ENCODE results near the gene C6orf136. TPM values are rescaled to one million over a fixed set of nuclear protein-coding genes. Genes with fewer than 3 reads are reported as not detected.
"Not testable (repeated sequence)": the region's sequence is repeated elsewhere in the genome, so short reads cannot be mapped to it uniquely, and the experiment has no call there.

Gene C6orf136, protein sequence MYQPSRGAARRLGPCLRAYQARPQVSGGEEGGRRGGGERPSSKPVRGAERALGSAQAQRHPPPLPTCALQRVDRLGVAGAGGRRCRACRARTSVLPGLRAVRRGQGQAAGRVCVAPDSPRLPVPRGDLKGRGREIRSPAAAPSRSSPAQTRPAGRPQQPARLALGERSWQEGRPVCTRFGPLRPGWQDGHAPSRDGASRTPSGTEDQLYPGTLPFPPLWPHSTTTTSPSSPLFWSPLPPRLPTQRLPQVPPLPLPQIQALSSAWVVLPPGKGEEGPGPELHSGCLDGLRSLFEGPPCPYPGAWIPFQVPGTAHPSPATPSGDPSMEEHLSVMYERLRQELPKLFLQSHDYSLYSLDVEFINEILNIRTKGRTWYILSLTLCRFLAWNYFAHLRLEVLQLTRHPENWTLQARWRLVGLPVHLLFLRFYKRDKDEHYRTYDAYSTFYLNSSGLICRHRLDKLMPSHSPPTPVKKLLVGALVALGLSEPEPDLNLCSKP
- total RNA-seq: 10 to 100 TPM; 21.8 to 52.8 (median 27.2) TPM
- polyA plus RNA-seq: 10 to 100 TPM; 36.4 to 60.2 (median 42.6) TPM
- long read RNA-seq, donor 1, partial matches to known transcripts: 2 of 3 reads
- long read RNA-seq, donor 1, other reads (novel, unspliced or antisense): 0 of 3 reads
- long read RNA-seq, donor 2, transcript C6orf136-201 (6 exons, 1,978 nt): minor isoform, 5 of 35 reads
- long read RNA-seq, donor 2, transcript C6orf136-203 (6 exons, 1,402 nt): major isoform, 12 of 35 reads
- long read RNA-seq, donor 2, partial matches to known transcripts: 16 of 35 reads
- long read RNA-seq, donor 2, other reads (novel, unspliced or antisense): 2 of 35 reads

- ATAC-seq: peak; percentile 89 to 95 (median 92)
- H3K36me3 ChIP-seq (ENCODE audit: insufficient read depth in 1 of 2, low read depth in 1 of 2): peaks cover 4 to 60% of the 10 kb centered on the region in 2 donors
- no peak for TF ChIP-seq CTCF (IDR thresholded peaks at IDR 0.05)
- no peaks in the 10 kb centered on the region for H3K9me3 ChIP-seq
- peak within 1 kb of the TSS; percentile 88 for H3K27ac ChIP-seq
- peak; percentile 95 to 97 for DNase-seq
- intact Hi-C loops (cut with DNase I): no loop called here
- 10 to 13% (median 11%) methylated on average over 28 to 37 of the region's 37 CpGs for WGBS, 3 donors
- peak within 1 kb of the TSS; percentile 98 for H3K4me3 ChIP-seq
- H3K27me3 ChIP-seq (ENCODE audit: insufficient read depth in 3 of 3, low read length in 2 of 3): no peaks in the 10 kb centered on the region
- peaks cover 13% of the 10 kb centered on the region for H3K4me1 ChIP-seq
Observed at GRCh38 chr6:30646450-30647241, at the start of gene C6orf136. Gene C6orf136, plus strand, starts transcription at chr6:30647133. Its CDS starts 99 bp downstream, at chr6:30647232.

GRCh38 chr6:30597315-30598144 is 49.4 kb upstream of the C6orf136 start:
- intact Hi-C loops (cut with DNase I): loop anchor here (5.0 kb wide), 2 partner anchors 50 to 55 kb away; no protein-coding TSS in a partner anchor

DNA sequence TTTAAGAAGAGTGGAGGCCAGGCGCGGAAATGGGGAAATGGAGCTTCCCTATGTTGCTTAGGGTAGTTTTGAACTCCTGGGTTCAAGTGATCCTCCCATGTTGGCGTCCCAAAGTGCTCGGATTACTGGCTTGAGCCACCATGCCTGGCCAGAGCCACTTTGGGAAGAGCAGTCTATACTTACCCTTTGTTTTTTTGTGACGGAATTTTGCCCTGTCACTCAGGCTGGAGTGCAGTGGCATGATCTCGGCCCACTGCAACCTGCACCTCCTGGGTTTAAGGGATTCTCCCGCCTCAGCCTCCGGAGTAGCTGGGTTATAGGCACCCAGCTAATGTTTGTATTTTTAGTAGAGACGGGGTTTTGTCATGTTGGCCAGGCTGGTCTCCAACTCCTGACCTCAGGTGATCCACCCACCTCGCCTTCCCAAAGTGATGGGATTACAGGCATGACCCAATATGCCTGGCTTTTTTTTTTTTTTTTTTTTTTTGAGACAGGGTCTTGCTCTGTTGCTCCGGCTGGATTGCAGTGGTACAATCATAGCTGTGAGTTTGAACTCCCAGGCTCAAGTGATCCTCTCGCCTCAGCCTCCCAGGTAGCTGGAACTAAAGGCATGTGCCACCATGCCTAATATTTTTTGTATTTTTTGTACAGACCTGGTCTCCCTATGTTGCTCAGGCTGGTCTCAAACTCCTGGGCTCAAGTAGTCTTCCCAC is 47.9 kb upstream of the C6orf136 start:
- ATAC-seq (peak in 3 of 4 donors; percentile 14 to 23 (median 22)), DNase-seq (no peak)
- H3K4me1 ChIP-seq: no peaks in the 10 kb centered on the region
- no peaks in the 10 kb centered on the region for H3K9me3 ChIP-seq
- peaks cover 10 to 55% of the 10 kb centered on the region in 2 donors for H3K36me3 ChIP-seq (ENCODE audit: insufficient read depth in 1 of 2, low read depth in 1 of 2)
- TF ChIP-seq CTCF (IDR thresholded peaks at IDR 0.05): no peak
- H3K4me3 ChIP-seq: no peak overlapping the region
- H3K27me3 ChIP-seq (ENCODE audit: insufficient read depth in 3 of 3, low read length in 2 of 3): no peaks in the 10 kb centered on the region
- 62 to 68% (median 66%) methylated on average over 12 of the region's 12 CpGs for WGBS, 3 donors
- no peak overlapping the region for H3K27ac ChIP-seq
- intact Hi-C loops (cut with DNase I): loop anchor here (5.0 kb wide), 2 partner anchors 52 to 57 kb away; no protein-coding TSS in a partner anchor

More at GRCh38 chr6:30597315-30598144, 49.4 kb upstream of the C6orf136 start:
- WGBS, 3 donors: 72 to 74% (median 73%) methylated on average over 15 of the region's 15 CpGs
- H3K36me3 ChIP-seq (ENCODE audit: insufficient read depth in 1 of 2, low read depth in 1 of 2): peaks cover 5 to 55% of the 10 kb centered on the region in 2 donors
- not testable (repeated sequence) for H3K9me3 ChIP-seq; H3K27me3 ChIP-seq (ENCODE audit: insufficient read depth in 3 of 3, low read length in 2 of 3); H3K27ac ChIP-seq; H3K4me3 ChIP-seq; H3K4me1 ChIP-seq
- DNase-seq: peak; percentile 68 to 71
- peak; percentile 72 for TF ChIP-seq CTCF (IDR thresholded peaks at IDR 0.05)
- ATAC-seq: peak; percentile 55 to 81 (median 78)
